Activated CD8-positive, alpha-beta memory T cell treated with anti-CD3 and anti-CD28 coated beads, Interleukin-2, amount 50 U/mL, for 24 hours (primary cell): ENCODE results near the gene HOATZ.

ENCODE experiments used
- DNase-seq: peaks from one replicate; pipeline ENCODE4 v3.0.0-alpha.2; 2020; ENCODE audit errors: extremely low read depth

Gene HOATZ

DNA sequence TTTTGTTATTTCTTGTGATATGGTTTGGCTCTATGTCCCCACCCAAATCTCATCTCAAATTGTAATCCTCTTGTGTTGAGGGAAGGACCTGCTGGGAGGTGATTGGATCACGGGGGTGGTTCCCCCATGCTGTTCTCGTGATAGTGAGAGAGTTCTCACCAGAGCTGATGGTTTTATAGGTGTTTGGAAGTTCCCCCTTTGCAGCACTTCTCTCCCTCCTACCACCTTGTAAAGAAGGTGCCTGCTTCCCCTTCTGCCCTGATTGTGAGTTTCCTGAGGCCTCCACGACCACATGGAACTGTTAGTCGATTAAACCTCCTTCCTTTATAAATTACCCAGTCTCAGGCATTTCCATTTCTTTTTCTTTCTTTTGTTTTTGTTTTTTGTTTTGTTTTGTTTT is 63.2 kb downstream of the HOATZ start:
- no peak for DNase-seq

- no peak for DNase-seq
These were observed 66.8 kb downstream of the HOATZ start for GRCh38 chr11:111581341-111581740.

DNA sequence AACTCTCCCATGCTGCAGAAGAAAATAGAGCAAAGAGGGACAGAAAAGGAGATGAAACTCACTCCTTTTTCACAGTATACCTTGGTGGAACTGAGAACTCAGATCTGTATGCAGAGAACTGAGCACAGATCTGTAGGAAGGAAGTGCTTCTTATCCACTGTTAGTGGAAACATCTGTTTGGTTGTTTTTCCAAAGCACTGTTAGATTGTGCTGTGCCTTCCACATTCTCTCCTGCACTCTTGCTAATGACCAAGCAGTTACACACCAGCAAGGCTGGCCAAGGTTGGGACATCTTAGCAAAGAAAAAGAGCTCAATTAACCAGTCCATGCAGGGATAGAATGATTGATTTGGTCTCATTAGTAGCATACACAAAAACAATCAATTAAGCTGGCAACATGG is 67.6 kb downstream of the HOATZ start:
- no peak for DNase-seq

DNA sequence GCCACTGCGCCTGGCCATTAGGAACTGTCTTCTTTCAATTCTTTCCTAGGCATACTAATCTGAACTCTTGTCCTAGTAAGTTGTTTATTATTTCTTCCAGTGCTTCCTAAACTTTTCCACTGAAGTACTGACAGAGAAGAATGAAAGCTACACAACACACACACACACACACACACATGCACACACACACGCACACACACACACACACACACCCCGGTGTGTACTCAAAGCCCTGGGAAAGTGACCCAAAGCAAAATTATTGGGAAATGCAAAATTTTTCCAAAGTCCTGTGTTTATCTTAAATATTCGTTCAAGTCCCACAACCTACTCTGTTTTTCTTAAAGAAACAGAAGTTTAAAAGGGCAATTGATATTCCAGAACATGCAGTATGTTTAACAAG is 68.3 kb downstream of the HOATZ start:
- no peak for DNase-seq

DNA sequence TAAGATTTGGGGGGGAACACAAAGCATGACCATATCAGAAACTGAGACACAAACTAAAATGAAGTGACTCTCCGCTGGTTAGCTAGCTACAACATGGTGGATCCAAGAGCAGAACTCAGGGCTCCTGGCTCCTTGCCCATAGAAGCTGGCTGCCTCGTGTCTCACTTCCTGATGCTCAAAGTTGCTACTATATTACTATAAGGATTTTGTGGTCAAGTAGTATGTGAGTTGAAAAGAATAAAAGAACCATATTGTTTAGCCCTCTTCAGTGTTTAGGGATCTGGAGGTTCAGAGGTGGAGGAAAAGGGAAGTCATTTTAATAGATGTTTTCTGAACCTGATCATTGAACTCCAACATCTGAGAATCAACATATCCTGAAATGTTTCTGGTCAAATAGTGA is 70.8 kb downstream of the HOATZ start:
- no peak for DNase-seq

GRCh38 chr11:111586388-111586831 is 71.8 kb downstream of the HOATZ start:
- no peak for DNase-seq
